Activated CD8-positive, alpha-beta T cell treated with anti-CD3 and anti-CD28 coated beads for 36 hours (primary cell): ENCODE results near the gene LANCL2. TPM values are rescaled to one million over a fixed set of nuclear protein-coding genes. Genes with fewer than 3 reads are reported as not detected.

ENCODE experiments used
- ATAC-seq: fragments of 200-7000 bp; cut with Tn5 transposase; one replicate; pipeline ENCODE4 v1.10.0; 2021; ENCODE audit warnings: mild to moderate bottlenecking, moderate library complexity
- CTCF ChIA-PET: fragments of 350-600 bp; sonication (Branson Sonifier 250); formaldehyde crosslinking; loops from one replicate; lab custom pipeline; 2021; ENCODE audit warnings: antibody characterized with exemption; lab: Charles Lee
- POLR2A ChIA-PET: fragments of 350-600 bp; sonication (Branson Sonifier 250); formaldehyde crosslinking; loops from one replicate; lab custom pipeline; 2021; ENCODE audit warnings: antibody characterized with exemption; lab: Charles Lee
- DNase-seq: peaks from one replicate; pipeline ENCODE4 v3.0.0-alpha.2; 2020
- H3K27ac Mint-ChIP-seq: one replicate; pipeline ENCODE4 v1.8.0; 2021; ENCODE audit warnings: mild to moderate bottlenecking, mixed read lengths
- H3K27me3 Mint-ChIP-seq: one replicate; pipeline ENCODE4 v1.8.0; 2021; ENCODE audit warnings: mixed read lengths
- H3K36me3 Mint-ChIP-seq: one replicate; pipeline ENCODE4 v1.8.0; 2021; ENCODE audit warnings: low read depth, mixed read lengths
- H3K4me1 Mint-ChIP-seq: one replicate; pipeline ENCODE4 v1.8.0; 2021; ENCODE audit warnings: low read depth, mixed read lengths
- H3K4me3 Mint-ChIP-seq: one replicate; pipeline ENCODE4 v1.8.0; 2021; ENCODE audit warnings: mild to moderate bottlenecking, moderate library complexity, mixed read lengths
- H3K9me3 Mint-ChIP-seq: one replicate; pipeline ENCODE4 v1.8.0; 2021; ENCODE audit warnings: mixed read lengths
- intact Hi-C: fragments of 100-400 bp; cut with micrococcal nuclease; formaldehyde crosslinking; loops from one replicate; pipeline ENCODE4 v1.10.0; 2022
- total RNA-seq, 2 experiments: library from RNA; stranded (reverse); gene quantifications; one replicate each; pipeline ENCODE4 v1.2.3, GENCODE V29; 2021
- TF ChIP-seq, protein P1 (sequence below): fragments of 200-600 bp; IDR thresholded peaks from one replicate; pipeline ENCODE4 v1.8.0; 2022; ENCODE audit warnings: antibody characterized with exemption, mild to moderate bottlenecking

Gene LANCL2, protein sequence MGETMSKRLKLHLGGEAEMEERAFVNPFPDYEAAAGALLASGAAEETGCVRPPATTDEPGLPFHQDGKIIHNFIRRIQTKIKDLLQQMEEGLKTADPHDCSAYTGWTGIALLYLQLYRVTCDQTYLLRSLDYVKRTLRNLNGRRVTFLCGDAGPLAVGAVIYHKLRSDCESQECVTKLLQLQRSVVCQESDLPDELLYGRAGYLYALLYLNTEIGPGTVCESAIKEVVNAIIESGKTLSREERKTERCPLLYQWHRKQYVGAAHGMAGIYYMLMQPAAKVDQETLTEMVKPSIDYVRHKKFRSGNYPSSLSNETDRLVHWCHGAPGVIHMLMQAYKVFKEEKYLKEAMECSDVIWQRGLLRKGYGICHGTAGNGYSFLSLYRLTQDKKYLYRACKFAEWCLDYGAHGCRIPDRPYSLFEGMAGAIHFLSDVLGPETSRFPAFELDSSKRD
- 10 to 100 TPM; 10.7 to 10.8 TPM for total RNA-seq

DNA sequence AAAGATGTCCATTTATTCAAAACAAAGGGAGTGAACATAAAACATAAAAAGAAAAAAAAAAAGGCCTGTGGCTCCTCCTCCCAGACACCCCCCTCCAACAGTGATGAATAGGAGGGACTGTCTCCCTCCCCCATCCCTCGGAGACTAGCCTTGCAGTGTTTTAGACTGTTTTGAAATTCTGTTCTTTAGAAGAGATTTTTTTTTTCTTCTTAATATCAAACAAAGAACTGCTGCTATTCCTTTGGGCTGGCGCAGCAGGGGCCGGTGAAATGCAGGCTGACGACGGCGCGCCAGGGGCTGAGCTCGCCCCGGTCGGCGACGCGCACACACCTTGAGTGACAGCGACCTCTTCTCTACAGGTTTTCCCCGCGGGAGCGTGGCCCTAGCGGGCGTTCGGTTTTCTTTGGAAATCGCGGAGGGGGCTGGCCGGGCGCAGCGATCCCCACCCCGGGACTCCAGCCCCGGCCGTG lies at the start of gene LANCL2:
LANCL2 (plus strand) TSS at position 133 of the 470 bp plus-strand sequence. CDS start 689 bp downstream, outside the sequence.
- peak within 1 kb of the TSS; percentile 97 for H3K27ac Mint-ChIP-seq
- H3K4me1 Mint-ChIP-seq = peaks cover 11% of the 10 kb centered on the region
- peaks cover 8% of the 10 kb centered on the region for H3K36me3 Mint-ChIP-seq
- H3K4me3 Mint-ChIP-seq = peak within 1 kb of the TSS; percentile 96
- no peaks in the 10 kb centered on the region for H3K9me3 Mint-ChIP-seq
- TF ChIP-seq, protein P1, sequence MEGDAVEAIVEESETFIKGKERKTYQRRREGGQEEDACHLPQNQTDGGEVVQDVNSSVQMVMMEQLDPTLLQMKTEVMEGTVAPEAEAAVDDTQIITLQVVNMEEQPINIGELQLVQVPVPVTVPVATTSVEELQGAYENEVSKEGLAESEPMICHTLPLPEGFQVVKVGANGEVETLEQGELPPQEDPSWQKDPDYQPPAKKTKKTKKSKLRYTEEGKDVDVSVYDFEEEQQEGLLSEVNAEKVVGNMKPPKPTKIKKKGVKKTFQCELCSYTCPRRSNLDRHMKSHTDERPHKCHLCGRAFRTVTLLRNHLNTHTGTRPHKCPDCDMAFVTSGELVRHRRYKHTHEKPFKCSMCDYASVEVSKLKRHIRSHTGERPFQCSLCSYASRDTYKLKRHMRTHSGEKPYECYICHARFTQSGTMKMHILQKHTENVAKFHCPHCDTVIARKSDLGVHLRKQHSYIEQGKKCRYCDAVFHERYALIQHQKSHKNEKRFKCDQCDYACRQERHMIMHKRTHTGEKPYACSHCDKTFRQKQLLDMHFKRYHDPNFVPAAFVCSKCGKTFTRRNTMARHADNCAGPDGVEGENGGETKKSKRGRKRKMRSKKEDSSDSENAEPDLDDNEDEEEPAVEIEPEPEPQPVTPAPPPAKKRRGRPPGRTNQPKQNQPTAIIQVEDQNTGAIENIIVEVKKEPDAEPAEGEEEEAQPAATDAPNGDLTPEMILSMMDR = no peak
- intact Hi-C loops = loop anchor here (5.0 kb wide), 2 partner anchors 58 to 202 kb away; no protein-coding TSS in a partner anchor
- POLR2A ChIA-PET = interaction anchor here (0.6 to 2.8 kb wide), 10 partner anchors 10 to 741 kb away, joined by 3 to 16 read pairs (median 4); partner anchors contain the start of gene VOPP1
- no peaks in the 10 kb centered on the region for H3K27me3 Mint-ChIP-seq
- CTCF ChIA-PET = interaction anchor here (0.8 to 1.3 kb wide), 2 partner anchors 49 to 56 kb away, joined by 3 read pairs; no protein-coding TSS in a partner anchor
- ATAC-seq (peak; percentile 29), DNase-seq (peak; percentile 56)

DNA sequence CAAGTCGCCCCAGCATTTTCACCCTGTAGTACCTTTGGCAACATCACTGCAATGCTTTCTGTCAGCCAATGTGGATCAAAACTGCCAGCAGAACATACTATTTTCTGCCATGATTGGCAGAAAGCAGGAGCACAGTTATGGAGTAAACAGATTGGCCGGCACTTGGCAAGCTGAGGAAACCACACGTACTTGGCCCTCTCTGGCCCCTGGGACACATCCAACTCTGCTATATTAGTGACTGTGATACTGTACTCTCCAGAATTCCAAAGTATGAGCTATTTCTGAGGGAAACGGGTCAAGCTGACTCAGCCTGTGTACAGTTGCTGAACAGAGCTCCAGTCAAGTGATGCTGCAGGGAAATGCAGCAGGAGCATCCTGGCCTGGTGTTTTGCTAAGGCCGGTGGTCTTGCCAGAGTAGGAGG lies 39.8 kb upstream of the LANCL2 start:
- TF ChIP-seq, protein P1 = no peak
- H3K9me3 Mint-ChIP-seq = no peaks in the 10 kb centered on the region
- no peak overlapping the region for H3K4me3 Mint-ChIP-seq
- ATAC-seq (no peak), DNase-seq (no peak)
- intact Hi-C loops = no loop called here
- peaks cover 4% of the 10 kb centered on the region for H3K27me3 Mint-ChIP-seq
- no peaks in the 10 kb centered on the region for H3K4me1 Mint-ChIP-seq
- ChIA-PET POLR2A (no interaction called here), CTCF (no interaction called here)
- H3K36me3 Mint-ChIP-seq = no peaks in the 10 kb centered on the region
- H3K27ac Mint-ChIP-seq = no peak overlapping the region

DNA sequence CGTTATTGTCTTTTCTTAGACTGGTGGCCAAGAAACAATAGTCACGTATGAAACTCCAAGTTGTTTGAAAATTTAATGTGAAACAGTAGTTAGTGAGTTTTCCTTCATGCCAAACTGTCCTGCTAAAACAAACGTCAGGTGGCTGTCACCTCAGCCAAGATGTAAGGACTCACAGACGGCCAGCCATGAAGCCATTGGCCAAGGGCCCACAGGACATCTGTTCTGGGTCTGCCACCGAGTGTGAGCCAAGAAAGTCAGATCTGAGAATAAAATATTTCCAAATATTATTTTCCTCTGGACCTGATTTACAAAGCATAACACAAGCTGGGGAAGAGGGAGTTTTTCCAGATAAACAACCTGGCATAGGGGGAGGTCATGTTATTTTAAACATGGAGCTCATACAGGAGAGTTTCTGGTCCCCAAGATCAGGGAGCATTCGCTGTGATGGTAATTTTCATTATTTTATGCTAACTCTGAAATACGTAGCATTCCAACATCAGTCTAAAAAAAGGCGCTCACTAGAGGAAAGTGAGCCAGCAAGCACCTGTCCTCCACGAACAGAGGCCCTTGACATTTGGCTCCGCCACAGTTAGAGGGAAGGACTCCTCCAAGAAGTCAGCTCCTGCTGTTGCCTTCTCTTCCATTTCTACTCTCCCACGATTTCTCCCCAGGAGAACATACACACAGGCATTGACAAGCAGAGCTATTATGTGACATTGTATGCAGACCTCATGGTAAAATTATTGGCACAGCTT lies 38.9 kb upstream of the LANCL2 start:
- Mint-ChIP-seq H3K27me3 (peaks cover 1% of the 10 kb centered on the region), H3K4me3 (no peak overlapping the region), H3K4me1 (no peaks in the 10 kb centered on the region), H3K36me3 (no peaks in the 10 kb centered on the region), H3K27ac (no peak overlapping the region), H3K9me3 (no peaks in the 10 kb centered on the region)
- no peak for ATAC-seq
- POLR2A ChIA-PET = no interaction called here
- DNase-seq = no peak
- CTCF ChIA-PET = no interaction called here
- TF ChIP-seq, protein P1 = no peak
- intact Hi-C loops = no loop called here

DNA sequence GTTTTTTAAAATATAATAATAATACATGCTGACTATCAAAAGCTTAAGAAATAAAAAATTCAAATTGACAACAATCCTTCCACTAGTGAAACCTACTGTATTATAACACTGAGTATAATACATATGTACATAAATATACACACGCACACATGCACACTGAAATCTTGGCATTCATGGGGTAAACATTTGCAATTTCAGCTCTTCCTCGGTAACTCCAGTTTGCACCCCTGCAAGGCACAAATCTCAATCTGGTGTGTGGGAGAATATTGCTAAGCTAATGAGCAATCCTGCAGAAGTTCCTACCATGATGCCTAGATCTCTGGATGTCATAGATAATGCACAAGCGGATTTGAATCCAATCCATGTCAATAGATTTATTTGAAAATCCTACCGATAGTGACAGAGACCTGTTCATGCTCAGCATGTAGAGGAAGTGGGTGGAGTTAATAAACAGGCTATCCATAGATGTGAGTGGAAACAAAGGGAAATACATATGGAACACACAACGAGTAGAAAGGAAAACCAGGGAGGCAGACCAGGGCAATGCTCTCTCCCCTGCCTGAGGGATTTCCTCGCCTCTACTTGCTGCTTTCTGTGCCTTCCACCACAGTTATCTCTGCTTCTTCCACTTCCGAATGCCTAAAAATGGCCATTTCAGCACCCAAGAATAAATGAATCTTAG lies 38.1 kb upstream of the LANCL2 start:
- H3K4me1 Mint-ChIP-seq = no peaks in the 10 kb centered on the region
- intact Hi-C loops = no loop called here
- CTCF ChIA-PET = no interaction called here
- POLR2A ChIA-PET = no interaction called here
- no peaks in the 10 kb centered on the region for H3K9me3 Mint-ChIP-seq
- H3K36me3 Mint-ChIP-seq = no peaks in the 10 kb centered on the region
- DNase-seq (no peak), ATAC-seq (no peak)
- no peak overlapping the region for H3K27ac Mint-ChIP-seq
- TF ChIP-seq, protein P1 = no peak
- peaks cover 1% of the 10 kb centered on the region for H3K27me3 Mint-ChIP-seq
- no peak overlapping the region for H3K4me3 Mint-ChIP-seq
